GM12874 (cell line): Measurements from ENCODE around the gene YIF1B.

ENCODE experiments used
- TF ChIP-seq, protein P1 (sequence below): IDR thresholded peaks from 2 replicates; pipeline ENCODE4 v1.5.1; 2011; ENCODE audit warnings: low read depth, mild to moderate bottlenecking, control low read depth, low read length, moderate library complexity; ENCODE audit not compliant: insufficient read depth

Gene YIF1B

DNA sequence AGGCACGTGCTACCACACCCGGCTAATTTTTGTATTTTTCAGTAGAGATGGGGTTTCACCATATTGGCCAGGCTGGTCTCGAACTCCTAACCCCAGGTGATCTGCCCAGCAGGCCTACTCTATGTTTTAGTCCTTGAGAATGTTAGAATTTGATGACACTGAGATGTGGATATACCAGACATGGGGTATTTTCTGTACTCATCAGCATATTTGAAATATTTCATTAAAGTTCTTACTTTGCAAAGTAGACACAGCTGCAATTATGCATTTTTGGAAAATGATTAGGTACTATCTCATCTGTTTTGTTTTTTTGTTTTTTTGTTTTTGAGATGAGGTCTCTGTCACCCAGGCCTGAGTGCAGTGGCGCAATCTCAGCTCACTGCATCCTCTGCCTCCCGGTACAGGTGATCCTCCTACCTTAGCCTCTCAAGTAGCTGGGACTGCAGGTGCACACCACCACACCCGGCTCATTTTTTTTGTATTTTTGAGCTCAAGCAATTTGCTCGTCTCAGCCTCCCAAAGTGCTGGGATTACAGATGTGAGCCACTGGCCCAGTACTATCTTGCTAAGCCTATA lies 38.7 kb downstream of the YIF1B start:
- TF ChIP-seq, protein P1, sequence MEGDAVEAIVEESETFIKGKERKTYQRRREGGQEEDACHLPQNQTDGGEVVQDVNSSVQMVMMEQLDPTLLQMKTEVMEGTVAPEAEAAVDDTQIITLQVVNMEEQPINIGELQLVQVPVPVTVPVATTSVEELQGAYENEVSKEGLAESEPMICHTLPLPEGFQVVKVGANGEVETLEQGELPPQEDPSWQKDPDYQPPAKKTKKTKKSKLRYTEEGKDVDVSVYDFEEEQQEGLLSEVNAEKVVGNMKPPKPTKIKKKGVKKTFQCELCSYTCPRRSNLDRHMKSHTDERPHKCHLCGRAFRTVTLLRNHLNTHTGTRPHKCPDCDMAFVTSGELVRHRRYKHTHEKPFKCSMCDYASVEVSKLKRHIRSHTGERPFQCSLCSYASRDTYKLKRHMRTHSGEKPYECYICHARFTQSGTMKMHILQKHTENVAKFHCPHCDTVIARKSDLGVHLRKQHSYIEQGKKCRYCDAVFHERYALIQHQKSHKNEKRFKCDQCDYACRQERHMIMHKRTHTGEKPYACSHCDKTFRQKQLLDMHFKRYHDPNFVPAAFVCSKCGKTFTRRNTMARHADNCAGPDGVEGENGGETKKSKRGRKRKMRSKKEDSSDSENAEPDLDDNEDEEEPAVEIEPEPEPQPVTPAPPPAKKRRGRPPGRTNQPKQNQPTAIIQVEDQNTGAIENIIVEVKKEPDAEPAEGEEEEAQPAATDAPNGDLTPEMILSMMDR: no peak

- TF ChIP-seq, protein P1: no peak
Measured at GRCh38 chr19:38274739-38275138, 41.0 kb downstream of the YIF1B start.

DNA sequence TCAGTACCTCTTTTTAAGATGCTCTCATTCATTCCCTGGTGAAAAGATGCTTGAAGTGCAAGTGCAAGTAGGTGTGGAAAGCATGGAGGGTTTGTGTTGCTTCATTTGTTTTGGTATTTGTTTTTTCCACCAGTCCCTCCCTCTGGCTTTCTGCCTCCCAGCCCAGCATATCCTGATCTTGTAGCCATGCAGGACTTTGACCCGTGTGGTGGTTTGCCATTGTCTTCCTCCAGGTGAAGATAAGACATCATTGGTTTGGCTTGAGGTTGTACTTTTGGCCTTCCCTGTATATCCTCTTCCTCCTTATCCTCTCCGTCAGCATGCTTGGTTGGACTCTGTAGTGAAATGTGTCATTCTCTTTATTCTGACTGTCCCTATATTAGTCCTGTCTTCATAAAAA lies 42.2 kb downstream of the YIF1B start:
- TF ChIP-seq, protein P1: no peak

DNA sequence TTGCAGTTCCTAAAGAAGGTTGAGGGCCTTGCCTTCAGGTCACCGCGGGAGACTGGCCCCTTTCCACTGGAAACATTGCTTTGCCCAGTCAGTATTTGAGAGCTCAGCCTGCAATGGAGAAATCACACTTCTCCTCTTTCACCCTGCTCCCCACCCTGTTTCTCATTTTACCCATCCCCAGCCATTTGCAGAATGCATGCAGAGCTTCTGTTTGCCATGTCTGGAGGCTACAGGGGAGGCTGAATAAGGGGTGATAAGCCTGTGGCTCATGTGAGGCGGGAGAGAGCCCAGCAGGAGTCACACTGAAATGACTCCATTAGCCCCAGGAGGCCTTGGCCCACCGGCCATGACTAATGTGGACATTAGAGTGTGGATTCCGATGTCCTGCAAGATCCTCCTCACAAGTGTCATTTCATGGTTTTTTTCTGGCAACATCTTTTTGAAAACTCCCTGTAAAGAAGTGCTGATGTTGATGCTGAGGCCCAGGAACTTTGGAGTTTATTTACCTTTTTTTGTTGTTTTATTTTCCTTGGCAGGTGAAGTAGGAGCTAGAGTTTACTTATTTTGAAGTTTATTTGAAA lies 45.1 kb downstream of the YIF1B start:
- TF ChIP-seq, protein P1: no peak

GRCh38 chr19:38268539-38268938 lies 47.2 kb downstream of the YIF1B start:
- TF ChIP-seq, protein P1: no peak

DNA sequence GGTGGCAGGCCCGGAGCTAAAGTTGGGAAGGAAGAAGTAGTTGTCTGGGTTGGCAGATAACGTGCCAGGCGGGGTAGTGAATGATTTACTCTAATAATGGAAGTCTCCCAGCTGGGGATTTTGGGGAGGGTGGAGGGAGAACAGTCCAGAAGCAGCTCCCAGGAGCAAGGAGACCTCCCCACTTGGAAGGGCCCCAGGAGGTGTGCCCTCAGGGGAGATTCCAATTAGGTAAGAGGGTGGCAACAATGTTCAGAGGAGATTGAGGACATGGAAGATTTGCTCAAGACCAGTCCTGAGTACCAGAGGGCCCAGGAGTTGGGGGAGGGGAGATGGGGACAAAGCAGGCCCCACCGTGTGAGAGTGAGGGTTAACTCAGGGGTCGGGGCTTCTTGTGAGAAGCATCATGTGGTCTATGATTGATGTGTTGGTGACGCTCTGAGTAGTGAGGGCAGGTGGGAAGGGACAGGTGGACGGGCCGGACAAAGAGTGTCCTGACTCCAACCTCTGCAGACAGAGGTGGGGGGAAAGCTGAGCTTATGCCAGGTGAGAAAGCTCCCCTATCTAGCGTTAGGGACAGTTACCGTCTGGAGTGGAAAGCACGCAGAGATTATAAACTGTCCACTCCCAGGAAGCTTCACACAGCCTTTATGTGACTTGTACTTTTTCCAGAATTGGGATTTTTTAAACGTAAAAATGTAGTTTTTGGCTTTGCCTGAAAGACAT lies 47.8 kb downstream of the YIF1B start:
- TF ChIP-seq, protein P1: no peak

DNA sequence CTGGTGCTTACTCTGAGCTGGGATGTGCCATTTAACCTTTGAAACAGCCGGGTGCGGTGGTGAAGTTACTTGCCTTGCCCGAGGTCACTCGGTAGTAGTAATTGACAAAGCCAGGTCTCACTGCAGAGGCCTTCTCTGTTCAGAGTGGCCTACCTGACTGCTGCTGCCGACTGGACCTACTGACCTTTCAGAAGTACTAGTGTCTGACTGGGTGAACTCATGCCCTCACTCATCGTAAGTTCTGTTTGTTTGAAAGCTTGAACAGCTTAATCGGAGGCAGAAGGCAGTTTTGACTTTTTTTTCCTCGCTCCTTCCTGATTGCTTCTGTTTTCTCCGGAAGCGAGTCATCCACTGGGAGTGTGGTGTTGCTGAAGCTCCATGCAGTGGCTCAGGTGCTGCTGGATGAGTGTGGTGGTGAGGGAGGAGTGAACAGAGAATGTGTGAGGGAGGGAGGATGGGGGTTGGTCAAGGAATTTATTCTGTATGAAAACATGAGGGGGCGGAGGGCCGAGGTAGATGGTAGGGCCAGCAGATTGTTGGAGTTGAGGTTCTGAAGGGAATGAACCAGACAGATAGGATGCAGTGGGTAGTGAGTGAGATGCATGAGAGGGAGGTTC lies 48.7 kb downstream of the YIF1B start:
- TF ChIP-seq, protein P1: no peak
